ENCODE measurements around the gene ZBTB9.

Gene ZBTB9

DNA sequence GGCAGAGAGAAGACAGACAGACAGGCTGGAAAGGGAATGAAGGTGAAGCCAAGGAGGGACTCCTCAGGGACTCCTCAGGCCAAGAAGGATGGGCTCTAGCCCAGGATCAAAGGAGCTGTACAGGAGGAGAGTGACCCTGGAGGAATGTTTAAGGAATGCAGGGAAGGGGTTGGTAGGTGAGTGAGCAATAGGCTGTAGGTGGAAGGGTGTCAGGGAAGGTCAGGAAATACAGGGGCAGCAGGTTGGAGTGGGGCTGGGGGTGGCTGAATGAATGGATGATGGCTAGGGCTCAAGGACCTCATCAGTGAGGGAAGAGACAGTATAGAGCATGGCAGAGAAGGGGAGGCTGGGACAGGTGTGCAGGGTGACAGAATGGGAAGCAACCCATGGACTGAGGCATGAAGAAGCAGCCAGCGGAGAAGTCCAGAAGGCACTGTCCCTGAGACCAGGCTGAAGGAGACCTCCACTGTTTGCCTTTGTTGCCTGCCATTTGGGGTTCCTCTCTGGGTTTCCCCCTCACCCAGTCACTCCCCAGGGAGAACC is 21.3 kb upstream of the ZBTB9 start:
- no peak for DNase-seq (ENCODE audit: low read depth)

DNA sequence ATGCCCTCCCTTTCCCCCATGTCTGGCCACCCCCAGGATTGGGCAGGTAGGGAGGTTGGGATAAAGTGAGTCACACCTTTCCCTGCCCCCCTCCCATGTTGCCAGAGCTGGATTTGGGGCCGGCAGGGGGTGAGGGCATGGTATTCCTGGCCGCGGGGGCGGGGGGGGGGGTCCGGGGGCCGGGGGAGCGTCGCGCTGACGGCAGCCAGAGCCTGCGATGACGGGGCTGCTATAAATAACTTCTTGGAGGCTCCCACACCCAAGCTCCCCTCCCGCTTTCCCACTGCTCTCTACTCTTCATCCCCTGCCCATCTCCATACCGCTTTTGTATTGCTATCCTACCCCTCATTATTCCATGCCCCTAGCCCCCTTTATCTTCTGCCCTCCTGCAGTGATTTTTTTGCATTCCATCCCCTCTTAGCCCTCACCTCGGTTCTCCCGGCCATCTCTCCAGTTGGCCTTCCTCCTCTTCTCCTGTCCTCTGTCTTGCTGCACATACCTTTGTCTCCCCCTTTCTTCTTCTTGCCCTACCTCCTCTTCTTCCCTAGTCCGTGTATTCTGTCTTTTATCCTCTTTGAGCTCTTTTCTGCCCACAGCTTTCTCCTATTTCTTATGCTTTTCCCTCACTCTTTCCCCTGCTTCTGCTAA is 20.7 kb upstream of the ZBTB9 start:
- DNase-seq (ENCODE audit: low read depth) = no peak

DNA sequence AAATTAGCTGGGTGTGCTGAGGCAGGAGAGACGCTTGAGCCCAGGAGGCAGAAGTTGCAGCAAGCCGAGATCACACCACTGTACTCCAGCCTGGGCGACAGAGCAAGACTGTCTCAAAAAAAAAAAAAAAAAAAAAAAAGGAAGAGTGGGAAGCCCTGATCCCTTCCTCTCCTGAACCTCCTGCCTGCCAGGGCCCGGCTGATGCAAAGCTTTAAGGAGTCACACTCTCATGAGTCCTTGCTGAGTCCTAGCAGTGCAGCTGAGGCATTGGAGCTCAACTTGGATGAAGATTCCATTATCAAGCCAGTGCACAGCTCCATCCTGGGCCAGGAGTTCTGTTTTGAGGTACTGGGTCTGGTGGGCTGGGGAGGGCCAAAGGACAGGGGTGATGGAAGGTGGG is 19.4 kb upstream of the ZBTB9 start:
- DNase-seq (ENCODE audit: low read depth) = no peak

DNA sequence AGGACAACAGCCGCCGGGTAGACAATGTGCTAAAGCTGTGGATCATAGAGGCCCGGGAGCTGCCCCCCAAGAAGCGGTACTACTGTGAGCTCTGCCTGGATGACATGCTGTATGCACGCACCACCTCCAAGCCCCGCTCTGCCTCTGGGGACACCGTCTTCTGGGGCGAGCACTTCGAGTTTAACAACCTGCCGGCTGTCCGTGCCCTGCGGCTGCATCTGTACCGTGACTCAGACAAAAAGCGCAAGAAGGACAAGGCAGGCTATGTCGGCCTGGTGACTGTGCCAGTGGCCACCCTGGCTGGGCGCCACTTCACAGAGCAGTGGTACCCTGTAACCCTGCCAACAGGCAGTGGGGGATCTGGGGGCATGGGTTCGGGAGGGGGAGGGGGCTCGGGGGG is 16.7 kb upstream of the ZBTB9 start:
- DNase-seq (ENCODE audit: low read depth) = no peak

DNA sequence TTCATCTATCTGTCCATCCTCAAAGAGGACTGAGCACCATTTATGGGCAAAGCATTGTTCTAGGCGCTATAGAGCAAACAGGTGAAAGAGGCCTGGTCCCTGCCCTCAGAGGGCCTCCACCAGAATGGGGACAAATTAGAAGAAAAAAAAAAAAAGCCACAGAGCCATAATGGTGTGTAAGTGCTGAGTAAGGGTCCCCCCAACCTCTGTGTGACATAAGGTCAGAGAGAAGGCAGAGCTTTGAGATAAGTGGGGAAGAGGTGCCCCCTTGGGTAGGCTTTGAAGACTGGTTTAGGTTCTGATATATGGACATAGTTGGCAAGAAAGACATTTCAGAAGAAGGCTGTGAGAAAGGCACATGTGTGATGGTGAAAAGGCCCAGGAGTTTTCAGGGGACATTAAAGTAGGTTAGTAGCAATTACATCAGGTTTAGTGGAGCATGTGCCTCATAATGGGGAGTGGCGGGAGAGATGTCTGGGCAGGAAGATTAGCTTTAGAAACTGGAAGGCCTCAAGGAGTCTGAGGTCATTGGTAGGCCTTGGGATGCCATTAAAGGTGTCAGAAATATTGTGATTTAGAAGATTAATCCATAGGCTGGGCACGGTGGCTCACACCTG is 15.3 kb upstream of the ZBTB9 start:
- no peak for DNase-seq (ENCODE audit: low read depth)

DNA sequence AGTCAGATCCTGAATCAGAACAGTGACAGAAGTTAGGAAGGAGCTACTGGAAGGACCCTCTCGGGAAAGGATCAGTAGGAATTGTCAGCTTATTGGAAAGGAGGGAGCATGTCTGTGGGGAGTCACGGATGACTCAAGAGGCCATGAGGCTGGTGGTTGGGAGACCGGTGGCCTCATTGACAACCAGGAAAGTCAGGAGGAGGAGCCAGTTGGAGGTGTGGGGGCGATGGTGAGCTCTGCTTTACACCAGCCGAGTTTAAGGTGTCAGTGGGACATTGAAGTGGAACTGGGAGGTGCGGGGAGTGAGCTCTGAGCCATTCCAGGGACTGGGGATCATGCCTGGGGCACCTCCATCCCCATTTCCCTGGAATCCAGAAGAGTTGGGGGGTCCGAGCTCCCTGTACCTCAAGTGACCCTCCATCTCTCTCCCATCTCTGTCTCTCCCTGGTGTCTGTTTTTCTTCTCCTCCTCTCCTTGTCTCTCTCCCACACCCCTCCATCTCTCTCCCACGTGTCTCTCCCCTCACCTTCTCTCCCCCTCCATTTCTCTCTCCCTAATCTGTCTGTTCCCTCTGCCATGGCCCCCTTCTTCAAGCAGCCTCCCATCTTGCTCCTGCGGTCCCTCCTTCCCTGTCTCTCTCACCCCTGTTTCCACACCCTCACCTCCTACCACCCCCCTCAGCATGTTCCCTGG is 14.3 kb upstream of the ZBTB9 start:
- DNase-seq (ENCODE audit: low read depth) = no peak

DNA sequence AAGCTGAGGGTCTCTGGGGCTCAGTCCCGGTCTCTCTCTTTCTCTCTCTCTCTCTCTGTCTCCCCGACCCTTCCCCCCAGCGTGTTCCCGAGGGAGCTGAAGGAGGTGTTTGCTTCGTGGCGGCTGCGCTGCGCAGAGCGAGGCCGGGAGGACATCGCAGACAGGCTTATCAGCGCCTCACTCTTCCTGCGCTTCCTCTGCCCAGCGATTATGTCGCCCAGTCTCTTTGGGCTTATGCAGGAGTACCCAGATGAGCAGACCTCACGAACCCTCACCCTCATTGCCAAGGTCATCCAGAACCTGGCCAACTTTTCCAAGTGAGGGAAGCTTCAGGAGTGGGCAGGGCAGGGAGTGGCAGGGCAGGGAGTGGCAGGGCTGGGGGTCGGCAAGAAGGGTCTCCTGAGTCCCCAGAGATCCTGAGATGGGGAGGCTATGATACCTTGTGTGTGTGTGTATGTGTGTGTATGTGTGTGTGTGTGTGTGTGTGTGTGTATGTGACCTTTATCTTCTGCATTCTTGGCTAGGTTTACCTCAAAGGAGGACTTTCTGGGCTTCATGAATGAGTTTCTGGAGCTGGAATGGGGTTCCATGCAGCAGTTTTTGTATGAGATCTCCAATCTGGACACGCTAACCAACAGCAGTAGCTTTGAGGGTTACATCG is 13.6 kb upstream of the ZBTB9 start:
- no peak for DNase-seq (ENCODE audit: low read depth)

DNA sequence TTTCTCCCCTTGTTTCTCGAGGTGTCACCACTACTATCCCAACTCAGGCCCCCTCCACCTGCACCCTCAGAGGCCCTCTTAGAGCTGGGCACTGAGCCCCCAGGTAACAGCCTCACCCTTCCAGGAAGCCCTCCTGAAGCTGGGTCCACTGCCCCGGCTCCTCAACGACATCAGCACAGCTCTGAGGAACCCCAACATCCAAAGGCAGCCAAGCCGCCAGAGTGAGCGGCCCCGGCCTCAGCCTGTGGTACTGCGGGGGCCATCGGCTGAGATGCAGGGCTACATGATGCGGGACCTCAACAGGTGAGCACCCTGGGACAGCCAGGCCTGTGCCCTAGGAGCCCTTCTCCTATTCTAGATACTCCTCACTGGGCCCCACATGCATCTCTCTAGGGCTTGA is 12.9 kb upstream of the ZBTB9 start:
- no peak for DNase-seq (ENCODE audit: low read depth)

DNA sequence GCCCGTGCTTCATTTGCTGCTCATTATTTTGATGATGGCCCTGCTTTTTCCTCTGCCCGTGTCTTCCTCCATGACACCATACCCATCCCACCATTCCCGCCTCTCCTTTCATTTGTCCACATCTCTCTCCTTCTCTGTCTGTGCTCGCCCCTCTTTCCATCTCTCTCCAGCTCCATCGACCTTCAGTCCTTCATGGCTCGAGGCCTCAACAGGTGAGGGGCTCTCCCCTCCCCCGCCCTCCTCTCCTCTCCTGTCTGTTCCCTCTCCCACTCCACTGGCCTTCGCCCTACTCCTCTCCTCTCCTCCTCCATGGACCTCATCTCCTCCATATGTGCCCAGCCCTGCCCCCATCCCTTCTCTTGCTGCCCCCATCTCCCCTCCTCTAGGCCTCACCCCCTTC is 12.1 kb upstream of the ZBTB9 start:
- no peak for DNase-seq (ENCODE audit: low read depth)

DNA sequence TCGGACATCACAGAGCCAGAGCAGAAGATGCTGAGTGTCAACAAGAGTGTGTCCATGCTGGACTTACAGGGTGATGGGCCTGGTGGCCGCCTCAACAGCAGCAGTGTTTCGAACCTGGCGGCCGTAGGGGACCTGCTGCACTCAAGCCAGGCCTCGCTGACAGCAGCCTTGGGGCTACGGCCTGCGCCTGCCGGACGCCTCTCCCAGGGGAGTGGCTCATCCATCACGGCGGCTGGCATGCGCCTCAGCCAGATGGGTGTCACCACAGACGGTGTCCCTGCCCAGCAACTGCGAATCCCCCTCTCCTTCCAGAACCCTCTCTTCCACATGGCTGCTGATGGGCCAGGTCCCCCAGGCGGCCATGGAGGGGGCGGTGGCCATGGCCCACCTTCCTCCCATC is 11.4 kb upstream of the ZBTB9 start:
- no peak for DNase-seq (ENCODE audit: low read depth)

DNA sequence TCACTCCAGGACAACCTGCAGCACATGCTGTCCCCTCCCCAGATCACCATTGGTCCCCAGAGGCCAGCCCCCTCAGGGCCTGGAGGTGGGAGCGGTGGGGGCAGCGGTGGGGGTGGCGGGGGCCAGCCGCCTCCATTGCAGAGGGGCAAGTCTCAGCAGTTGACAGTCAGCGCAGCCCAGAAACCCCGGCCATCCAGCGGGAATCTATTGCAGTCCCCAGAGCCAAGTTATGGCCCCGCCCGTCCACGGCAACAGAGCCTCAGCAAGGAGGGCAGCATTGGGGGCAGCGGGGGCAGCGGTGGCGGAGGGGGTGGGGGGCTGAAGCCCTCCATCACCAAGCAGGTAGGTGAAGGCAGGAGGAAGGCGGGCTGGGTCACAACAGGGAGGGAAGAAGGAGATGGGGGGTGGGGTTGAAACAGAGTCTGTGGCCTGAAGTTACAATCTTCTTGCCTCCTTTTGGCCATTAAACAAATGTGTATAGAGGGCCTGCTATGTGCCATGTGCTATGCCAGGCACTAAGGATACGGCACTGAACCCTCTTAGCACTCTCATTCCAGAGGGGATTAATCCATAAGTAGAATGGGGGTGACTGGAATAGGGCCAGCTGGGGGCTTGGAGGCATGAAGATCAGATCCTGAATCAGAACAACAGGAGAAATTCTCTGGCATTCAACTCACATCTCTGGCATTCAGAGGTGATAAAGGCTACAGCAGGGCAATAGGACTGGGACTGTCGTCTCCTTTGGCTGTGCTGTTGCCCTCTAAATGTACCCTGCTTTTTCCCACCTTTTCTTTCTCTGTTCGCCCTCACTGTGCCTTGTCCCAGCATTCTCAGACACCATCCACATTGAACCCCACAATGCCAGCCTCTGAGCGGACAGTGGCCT is 10.5 kb upstream of the ZBTB9 start:
- DNase-seq (ENCODE audit: low read depth) = no peak

DNA sequence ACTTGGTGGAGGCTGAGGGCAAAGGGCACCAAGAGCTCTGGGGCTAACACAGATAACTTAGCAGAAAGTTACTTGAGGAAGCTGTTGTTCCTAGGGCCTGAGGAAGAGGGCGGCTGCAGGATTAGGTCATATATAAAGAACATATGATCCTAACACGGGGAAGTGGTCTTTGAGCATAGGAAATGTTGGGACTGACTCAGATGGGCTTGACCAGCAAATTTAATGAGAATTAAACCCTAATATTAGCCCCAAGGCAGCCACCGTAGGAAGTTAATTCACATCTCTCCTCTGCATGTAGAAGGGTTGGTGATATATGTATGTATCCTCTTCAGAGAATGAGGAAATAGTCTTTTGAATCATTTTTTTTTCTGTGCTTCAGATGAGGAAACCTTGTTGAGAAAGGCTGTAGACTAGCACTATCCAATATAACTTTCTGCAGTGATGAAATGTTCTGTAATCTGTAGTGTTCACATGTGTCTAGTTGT is 9.2 kb upstream of the ZBTB9 start:
- DNase-seq (ENCODE audit: low read depth) = no peak

DNA sequence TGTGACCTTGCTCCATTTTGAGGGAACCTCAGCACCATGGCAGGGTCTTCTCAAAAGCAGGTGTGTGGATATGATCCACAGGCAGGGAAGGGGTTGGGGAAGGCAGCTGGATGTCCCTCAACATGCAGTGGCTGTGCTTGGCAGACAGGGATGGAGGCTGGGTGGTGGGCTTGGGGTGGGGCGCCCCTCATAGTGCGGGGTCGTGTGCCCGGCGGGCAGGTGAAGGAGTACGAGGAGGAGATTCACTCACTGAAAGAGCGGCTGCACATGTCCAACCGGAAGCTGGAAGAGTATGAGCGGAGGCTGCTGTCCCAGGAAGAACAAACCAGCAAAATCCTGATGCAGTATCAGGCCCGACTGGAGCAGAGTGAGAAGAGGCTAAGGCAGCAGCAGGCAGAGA is 8.0 kb upstream of the ZBTB9 start:
- DNase-seq (ENCODE audit: low read depth) = no peak

DNA sequence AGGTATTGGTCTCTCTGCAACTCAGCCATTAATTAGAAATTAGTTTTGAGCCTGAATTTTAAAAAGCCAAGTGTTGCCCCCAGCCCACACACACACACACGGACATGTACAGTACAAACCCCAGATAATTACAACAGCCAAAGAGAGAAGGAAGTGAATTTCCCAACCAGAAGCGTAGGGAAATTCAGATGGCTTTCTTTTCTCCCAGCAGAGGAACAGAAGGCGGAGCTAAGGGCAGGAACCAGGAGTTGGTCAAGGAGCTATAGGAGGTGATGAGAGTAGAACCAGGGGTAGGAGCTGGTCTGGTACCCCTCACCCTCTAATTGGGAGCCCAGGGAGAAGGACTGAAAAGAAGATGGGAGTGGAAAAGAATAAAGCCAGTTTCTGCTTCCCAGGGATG is 3.9 kb upstream of the ZBTB9 start:
- DNase-seq (ENCODE audit: low read depth) = no peak

DNA sequence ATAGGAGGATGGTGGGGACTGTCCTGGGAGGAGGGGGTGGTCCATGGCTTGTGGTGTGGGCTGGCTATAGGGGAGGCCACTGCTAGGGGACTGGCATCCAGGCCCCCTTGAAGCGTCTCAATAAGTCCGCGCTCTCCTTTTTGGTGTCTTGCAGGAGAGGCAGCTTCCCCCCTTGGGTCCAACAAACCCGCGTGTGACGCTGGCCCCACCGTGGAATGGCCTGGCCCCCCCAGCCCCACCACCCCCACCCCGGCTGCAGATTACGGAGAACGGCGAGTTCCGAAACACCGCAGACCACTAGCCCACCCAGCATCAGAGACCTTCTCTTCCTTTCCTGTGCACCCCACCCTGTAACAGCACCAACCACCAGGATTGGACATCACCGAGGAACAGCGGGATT is 2.8 kb upstream of the ZBTB9 start:
- DNase-seq (ENCODE audit: low read depth) = no peak

DNA sequence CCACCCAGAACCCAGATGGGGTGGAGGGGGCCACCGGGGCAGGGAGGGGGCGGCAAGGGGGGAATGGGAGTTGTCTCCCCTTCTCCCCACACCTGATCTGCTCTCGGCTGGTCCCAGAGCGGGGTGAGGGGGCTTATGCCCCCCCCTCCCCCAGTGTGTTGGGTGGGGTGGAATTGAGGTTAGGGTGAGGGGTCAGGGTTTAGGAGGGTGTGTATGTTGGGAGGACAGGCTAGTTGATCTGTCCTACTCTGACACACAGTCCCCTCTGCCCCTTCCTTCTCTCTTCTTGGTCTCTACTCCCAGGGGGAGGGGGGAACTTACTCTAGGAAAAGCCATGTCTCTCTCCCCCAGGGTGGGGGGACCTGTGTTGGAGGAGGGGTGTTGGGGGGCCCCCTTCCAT is 1.9 kb upstream of the ZBTB9 start:
- no peak for DNase-seq (ENCODE audit: low read depth)

DNA sequence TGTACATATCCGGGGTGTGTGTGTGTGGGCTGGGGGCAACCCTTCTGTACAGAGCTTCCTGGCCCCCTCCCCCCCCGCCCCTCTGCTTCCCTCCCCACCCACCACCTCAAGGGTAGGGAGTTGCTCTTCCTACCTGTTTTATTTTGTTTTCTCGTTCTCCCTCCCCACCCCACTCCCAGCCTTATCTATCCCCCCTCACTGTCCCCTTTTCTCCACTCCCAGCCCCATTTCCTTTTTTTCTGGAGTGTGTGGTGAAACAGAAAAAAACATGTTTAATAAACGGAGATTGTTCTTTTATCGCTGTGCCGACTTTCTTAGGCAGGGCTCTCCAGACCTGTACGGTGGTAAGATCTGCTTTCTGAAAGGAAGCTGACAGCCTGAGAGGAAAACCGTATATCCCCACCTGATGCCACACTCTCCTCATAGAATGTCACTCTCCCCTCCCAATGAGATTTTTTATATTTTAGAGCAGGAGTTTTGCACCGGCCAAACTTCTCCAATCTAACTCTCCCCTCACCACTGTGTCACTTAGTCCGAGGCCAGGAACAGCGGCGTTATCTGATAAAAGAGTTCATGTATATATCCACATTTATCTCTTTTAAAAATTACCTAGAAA is 875 bp upstream of the ZBTB9 start:
- no peak for DNase-seq (ENCODE audit: low read depth)

DNA sequence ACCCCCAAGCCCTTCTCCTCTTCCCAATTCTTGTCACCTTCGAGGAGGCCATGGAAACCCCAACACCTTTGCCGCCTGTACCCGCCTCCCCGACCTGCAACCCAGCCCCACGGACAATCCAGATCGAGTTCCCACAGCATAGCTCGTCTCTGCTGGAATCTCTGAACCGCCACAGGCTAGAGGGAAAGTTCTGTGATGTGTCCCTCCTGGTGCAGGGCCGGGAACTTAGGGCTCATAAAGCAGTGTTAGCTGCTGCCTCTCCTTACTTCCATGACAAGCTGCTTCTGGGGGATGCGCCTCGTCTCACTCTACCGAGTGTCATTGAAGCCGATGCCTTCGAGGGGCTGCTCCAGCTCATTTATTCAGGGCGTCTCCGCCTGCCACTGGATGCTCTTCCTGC is 675 bp downstream of the ZBTB9 start:
- no peak for DNase-seq (ENCODE audit: low read depth)

DNA sequence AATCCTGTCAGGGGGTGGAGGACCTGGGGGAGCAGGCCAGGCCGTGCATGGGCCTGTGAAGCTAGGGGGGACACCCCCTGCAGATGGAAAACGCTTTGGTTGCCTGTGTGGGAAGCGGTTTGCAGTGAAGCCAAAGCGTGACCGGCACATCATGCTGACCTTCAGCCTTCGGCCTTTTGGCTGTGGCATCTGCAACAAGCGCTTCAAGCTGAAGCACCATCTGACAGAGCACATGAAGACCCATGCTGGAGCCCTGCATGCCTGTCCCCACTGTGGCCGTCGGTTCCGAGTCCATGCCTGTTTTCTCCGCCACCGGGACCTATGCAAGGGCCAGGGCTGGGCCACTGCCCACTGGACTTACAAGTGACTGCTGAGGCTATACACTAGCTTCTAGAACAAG is 1.8 kb downstream of the ZBTB9 start:
- DNase-seq (ENCODE audit: low read depth) = no peak

DNA sequence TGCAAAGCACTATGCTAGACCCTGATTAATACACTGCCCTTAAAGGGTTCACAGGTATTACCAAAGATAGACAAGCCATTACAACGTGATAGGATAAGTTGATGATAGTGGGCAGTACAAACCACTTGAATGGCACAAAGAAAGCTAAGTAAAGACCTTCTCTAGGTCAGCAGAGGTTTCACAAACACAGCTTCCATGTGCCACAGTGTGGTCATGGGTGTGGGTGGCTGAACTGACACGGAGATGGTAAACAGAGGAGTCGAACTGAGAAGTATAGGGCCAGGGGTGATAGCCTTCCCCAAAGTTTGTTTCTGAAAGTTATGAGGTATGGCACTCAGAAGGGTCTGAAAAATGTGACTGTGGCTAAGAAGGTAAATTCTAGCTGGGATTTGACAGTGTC is 4.3 kb downstream of the ZBTB9 start:
- no peak for DNase-seq (ENCODE audit: low read depth)

DNA sequence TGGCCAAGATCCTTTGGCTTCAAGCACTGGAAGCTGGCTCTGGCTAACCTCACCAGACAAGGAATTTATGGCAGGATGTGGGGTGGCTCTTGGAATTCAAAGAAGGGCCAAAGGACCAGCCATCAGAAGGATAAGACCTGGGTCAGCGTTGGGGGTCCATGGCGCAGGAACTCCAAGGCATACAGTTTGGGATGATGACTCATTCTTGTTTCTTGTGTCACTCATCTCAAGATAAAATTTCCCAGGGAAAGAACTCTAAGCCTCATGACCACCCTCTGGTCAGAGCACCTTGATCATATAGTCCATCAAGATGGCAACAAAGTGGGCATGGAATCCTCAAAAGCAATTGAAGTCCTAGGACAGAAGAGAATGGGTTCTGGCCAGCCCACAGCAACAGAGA is 4.8 kb downstream of the ZBTB9 start:
- DNase-seq (ENCODE audit: low read depth) = no peak

Measured in GM04503 (cell line).